GM19328 (cell line): Measurements from ENCODE around the gene GUCY1A1.

Experiments
- ATAC-seq: cut with Tn5 transposase; IDR thresholded peaks from one replicate; pipeline ENCODE4 v1.9.1; 2021; ENCODE audit warnings: mild to moderate bottlenecking, moderate library complexity; ENCODE audit not compliant: unreplicated experiment

GUCY1A1 gene

DNA sequence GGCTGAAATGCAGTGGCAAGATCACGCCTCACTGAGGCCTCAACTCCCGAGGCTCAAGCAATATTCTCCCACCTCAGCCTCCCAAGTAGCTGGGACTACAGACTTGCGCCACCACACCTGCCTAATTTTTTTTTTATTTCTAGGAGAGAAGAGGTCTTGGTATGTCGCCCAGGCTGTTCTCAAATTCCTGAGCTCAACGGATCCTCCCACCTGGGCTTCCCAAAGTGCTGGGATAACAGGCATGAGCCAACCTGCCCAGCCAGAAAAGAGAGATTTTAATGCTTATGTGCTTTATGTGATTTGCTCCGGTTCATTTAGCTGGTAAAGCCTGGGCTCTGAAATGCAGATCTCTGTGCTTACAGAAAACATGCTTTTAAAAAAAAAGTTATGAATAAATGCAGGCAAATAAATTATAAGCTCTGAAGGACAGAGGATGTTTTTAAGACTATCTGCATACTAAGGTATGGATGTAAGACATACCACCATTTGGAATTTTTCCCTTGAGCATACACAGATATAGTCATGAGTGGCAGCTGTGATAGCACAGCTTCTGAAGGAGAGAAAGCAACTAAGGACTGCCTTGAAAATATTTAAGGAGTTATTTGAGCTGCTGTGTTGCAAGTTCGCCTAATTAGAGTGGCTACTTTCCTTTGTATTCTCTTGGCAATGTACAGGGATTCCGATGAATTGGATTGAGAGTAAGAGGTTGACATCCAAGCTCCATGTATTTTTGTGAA lies 106.0 kb downstream of the GUCY1A1 start:
- ATAC-seq: no peak

- ATAC-seq: no peak
Observed at GRCh38 chr4:155773196-155773800, 106.7 kb downstream of the GUCY1A1 start.

DNA sequence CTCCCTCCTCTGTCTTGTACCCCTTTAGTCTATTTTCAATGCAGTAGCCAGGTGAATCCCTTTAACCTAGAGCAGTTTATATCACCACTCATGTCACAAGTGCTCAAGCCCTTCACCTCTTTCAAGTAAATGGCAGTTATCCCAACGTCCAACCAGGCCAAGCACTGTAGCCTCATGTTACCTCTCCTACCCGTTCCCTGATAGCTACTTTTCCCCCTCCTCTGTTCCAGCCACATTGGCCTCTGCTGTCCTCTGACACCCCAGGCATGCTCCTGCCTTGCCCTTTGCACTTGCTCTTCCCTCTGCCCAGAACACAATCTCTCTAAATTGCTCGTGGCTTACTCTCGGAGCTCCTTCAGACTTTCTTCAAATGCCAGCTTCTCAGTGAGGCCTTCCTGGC lies 107.4 kb downstream of the GUCY1A1 start:
- no peak for ATAC-seq

DNA sequence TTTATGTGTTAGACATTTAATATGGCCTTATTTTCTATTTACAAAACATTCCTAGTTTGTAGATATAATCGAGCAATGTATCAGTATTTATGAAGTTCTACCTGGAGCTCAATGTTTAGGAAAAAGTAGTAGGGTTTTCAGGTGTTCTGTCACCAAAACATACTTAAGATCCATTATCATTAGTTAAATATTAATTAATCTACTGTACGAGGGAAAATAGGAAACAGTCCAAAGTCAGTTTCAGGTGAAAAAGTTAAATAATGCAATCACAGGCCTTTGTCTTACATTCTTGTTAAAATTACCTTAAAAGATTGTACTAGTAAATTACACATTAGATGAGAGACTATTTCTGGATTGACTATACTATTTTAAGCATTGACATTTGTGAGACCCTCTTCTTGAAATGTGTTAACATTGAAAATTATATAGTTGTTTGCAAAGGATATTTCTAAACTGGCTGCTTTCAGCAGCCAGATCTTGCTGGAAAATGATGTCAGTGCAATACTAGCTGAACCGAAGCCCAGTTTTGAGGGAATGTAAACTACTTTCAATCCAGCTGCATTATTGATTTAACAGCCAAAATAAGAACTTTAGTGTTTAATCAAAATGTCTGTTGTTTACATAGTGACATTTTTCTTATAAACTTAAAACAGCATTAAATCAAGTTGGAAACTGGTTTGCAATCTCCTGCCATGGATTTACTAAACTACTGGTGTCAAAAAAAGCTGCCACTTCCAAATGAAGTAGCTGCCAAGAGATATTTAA lies 111.5 kb downstream of the GUCY1A1 start:
- no peak for ATAC-seq

DNA sequence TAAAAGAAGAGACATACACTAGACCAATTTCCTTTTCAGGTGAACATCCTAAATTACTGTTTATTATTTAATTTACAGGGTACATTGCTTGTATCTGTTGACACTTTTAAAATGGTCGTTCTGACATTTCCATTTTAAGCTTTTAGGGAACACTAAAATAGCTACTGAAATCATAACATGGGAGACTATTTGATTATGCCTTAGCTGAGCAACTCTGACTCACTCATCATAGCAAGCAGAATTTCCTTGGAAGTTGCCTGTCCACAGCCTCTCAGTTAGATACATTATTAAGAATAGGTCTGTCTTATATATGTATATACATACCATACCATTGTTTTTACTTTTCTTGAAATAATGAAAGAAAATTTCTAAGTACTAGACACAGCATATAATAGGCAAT lies 114.1 kb downstream of the GUCY1A1 start:
- ATAC-seq: no peak

DNA sequence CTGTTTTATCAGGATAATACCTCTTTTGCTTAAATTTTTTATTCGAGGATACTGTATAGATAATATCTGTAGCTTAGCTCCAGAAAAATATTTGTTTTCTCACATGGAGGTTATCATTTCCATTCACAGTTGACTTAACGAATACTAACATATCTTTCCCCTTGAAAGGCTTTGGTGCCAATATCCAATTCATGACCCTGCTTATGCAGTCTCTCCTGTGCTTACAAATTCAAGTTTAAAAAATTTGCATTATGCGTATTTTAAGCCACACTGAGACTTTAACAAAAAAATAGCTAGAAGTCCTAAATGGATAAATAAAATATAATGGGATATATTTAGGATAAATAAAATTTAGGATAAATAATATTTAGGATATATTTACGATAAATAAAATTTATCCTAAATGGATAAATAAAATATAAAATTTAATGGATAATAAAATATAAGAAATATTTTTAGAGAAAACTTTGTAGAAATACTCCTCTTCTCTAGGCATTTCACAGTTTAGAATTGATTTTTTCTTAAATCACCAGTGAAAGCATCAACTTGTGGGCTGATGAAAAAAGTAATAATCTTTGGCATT lies 114.7 kb downstream of the GUCY1A1 start:
- no peak for ATAC-seq
